ENCODE results near the gene FCGR3A. TPM values are rescaled to one million over a fixed set of nuclear protein-coding genes. Genes with fewer than 3 reads are reported as not detected.

Gene FCGR3A
- total RNA-seq, 4 donors from 2014 or later, result 3.7 to 23.5 (median 10.8) TPM

GRCh38 chr1:161498646-161499045 is 51.0 kb downstream of the FCGR3A start:
- Histone ChIP-seq H3K36me3 (no peaks in the 10 kb centered on the region), H3K4me1 (no peaks in the 10 kb centered on the region), H3K9me3 (no peaks in the 10 kb centered on the region), H3K4me3 (no peak overlapping the region), H3K27me3 (peaks cover 28% of the 10 kb centered on the region), H3K27ac (no peak overlapping the region)
- ATAC-seq, result no peak
- WGBS, 2 donors (ENCODE audit: low coverage in 1 of 2), result 100% methylated on average over 1 to 2 of the region's 2 CpGs
- TF ChIP-seq EP300 (IDR thresholded peaks at IDR 0.05), result no peak
- no peak for TF ChIP-seq POLR2AphosphoS5 (IDR thresholded peaks at IDR 0.05)
- TF ChIP-seq CTCF (IDR thresholded peaks at IDR 0.05), result no peak

DNA sequence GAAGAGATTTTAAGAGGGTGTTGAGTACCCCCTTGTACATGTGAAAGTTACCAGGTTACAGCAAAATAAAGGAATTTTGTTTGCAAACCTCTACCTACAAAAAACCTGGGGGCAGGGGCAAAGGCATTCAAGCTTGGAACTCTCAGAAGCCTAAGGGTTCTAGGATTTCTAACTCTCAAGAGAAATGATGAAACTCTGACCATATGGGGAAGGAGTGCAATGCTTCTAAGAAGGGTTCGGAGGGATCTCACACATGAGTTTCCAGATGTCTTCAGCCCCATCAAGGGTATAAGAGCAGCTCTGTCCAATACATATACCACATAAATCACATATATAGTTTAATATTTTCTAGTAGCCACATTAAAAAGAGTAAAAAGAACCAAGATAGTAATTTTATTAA is 51.7 kb downstream of the FCGR3A start:
- no peak for ATAC-seq
- TF ChIP-seq CTCF (IDR thresholded peaks at IDR 0.05), result no peak
- TF ChIP-seq POLR2AphosphoS5 (IDR thresholded peaks at IDR 0.05), result no peak
- TF ChIP-seq POLR2A (IDR thresholded peaks at IDR 0.05), result no peak
- no peak for TF ChIP-seq EP300 (IDR thresholded peaks at IDR 0.05)
- Histone ChIP-seq H3K27ac (no peak overlapping the region), H3K36me3 (no peaks in the 10 kb centered on the region), H3K9me3 (no peaks in the 10 kb centered on the region), H3K4me1 (no peaks in the 10 kb centered on the region), H3K4me3 (no peak overlapping the region), H3K27me3 (peaks cover 29% of the 10 kb centered on the region)
- WGBS, 2 donors (ENCODE audit: low coverage in 1 of 2), result 86 to 93% methylated on average over 1 of the region's 1 CpG

DNA sequence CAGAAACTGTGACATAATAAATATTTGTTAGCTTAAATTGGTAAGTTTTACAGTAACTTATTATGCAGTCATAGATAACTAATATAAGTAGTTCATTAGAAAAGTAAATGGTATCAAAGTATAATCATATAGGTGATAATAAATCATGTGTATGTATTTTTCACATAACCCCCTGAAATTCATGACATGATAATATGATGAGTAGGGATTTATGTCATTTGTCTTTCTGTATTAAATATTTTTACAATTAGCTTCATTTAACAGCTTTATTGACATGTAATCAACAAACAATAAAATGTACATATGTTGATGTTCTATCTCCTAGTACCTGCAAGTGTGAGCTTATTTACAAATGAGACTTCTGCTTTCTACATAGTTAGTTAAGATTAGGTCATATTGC is 54.1 kb downstream of the FCGR3A start:
- H3K36me3 ChIP-seq, result no peaks in the 10 kb centered on the region
- TF ChIP-seq CTCF (IDR thresholded peaks at IDR 0.05) (no peak), POLR2A (IDR thresholded peaks at IDR 0.05) (no peak), POLR2AphosphoS5 (IDR thresholded peaks at IDR 0.05) (no peak), EP300 (IDR thresholded peaks at IDR 0.05) (no peak)
- no peak for ATAC-seq

DNA sequence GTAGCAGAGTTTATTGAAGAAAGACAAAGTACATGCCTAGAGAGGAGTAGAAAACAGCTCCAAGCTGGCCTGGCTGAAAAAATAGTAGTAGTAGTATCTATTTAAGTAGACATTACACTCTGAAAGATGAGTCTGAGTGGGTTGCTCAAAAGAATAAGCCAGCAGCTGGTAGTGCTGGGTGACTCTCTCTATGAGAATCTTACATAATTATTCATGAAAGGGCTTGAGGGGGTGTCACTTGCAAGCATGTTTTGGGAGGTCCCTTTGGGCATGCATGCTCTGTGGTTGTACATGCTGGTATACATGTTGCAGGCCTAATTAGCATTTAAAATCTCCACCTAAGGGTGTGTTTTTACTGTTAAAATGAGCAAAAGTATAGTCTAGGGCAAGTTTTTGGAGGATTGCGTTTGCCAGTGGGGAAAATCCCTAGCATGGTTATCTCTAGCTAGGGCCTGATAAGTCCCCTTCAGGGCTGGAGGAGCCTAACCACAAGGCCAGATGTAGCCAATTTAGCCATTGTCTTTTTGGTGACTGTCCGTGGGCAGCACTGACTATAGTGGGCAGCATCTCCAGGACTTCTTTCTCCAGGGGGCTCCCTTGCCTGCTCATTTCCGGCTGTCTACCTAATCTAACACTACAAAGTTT is 55.4 kb downstream of the FCGR3A start:
- Histone ChIP-seq H3K9me3 (no peaks in the 10 kb centered on the region), H3K4me3 (no peak overlapping the region), H3K27me3 (peaks cover 32% of the 10 kb centered on the region), H3K36me3 (no peaks in the 10 kb centered on the region), H3K27ac (no peak overlapping the region), H3K4me1 (no peaks in the 10 kb centered on the region)
- WGBS, 2 donors (ENCODE audit: low coverage in 1 of 2), result 0 to 40% methylated on average over 1 to 2 of the region's 3 CpGs
- ATAC-seq, result no peak
- no peak for TF ChIP-seq POLR2AphosphoS5 (IDR thresholded peaks at IDR 0.05)
- no peak for TF ChIP-seq CTCF (IDR thresholded peaks at IDR 0.05)
- no peak for TF ChIP-seq EP300 (IDR thresholded peaks at IDR 0.05)
- TF ChIP-seq POLR2A (IDR thresholded peaks at IDR 0.05), result no peak

More for the DNA sequence above, 54.1 kb downstream of the FCGR3A start:
- peaks cover 37% of the 10 kb centered on the region for H3K27me3 ChIP-seq
- H3K27ac ChIP-seq, result no peak overlapping the region
- H3K9me3 ChIP-seq, result no peaks in the 10 kb centered on the region
- no peaks in the 10 kb centered on the region for H3K4me1 ChIP-seq
- H3K4me3 ChIP-seq, result no peak overlapping the region

DNA sequence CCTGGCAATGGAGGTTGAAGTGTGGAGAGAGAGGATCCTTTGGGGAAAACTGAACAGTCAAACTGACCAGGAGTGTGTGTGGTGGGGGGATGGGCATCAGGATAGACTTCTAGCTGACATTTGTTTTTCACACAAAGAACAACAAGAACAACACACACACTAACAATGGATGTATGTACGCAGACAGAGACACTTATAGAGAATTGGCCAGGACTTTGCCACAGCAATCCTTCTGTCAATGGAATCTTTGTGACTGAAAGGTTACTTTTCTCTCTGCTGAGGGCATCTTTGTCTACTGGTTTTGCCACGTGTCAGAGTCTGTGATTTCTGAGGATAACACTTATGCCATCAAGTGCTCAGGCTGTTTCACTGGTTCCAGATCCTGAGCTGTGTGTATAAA is 56.8 kb downstream of the FCGR3A start:
- 33 to 56% methylated on average over 1 to 2 of the region's 2 CpGs for WGBS, 2 donors (ENCODE audit: low coverage in 1 of 2)
- Histone ChIP-seq H3K27me3 (peaks cover 32% of the 10 kb centered on the region), H3K27ac (no peak overlapping the region), H3K4me1 (no peaks in the 10 kb centered on the region), H3K36me3 (no peaks in the 10 kb centered on the region), H3K4me3 (no peak overlapping the region), H3K9me3 (no peaks in the 10 kb centered on the region)
- no peak for TF ChIP-seq CTCF (IDR thresholded peaks at IDR 0.05)
- no peak for TF ChIP-seq POLR2AphosphoS5 (IDR thresholded peaks at IDR 0.05)
- TF ChIP-seq POLR2A (IDR thresholded peaks at IDR 0.05), result no peak
- no peak for ATAC-seq

Data from gastroesophageal sphincter (tissue), 4 donors.